Inflammatory macrophage treated with lipopolysaccharide for 4 hours (primary cell): ENCODE measurements around the gene APBB1.
"Not testable (repeated sequence)": the region's sequence is repeated elsewhere in the genome, so short reads cannot be mapped to it uniquely, and the experiment has no call there.

ENCODE experiments used
- DNase-seq: peaks from one replicate; pipeline ENCODE4 v3.0.0-alpha.2; 2020

Gene APBB1

DNA sequence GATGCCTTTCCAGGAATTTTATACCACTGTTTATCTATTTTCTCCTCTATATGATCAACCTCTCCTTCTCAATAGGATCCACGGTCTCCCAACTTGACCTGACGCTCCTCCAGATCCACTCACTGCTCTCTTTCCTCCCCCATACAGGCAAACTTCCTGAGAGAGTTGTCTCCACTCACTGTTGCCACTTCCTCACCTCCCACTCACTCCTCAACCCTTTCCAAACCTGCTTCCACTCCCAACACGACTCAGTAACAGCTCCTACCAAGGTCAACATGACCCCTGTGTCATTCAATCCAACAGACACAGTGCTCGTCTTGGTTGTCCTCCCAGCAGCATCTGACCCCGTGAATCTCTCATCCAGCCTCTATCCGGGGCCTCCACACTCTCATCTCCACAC, 3.1 kb downstream of the APBB1 start:
- DNase-seq, result peak; percentile 44

- peak; percentile 82 for DNase-seq
Measured at GRCh38 chr11:6414874-6415328, 4.0 kb downstream of the APBB1 start.

DNA sequence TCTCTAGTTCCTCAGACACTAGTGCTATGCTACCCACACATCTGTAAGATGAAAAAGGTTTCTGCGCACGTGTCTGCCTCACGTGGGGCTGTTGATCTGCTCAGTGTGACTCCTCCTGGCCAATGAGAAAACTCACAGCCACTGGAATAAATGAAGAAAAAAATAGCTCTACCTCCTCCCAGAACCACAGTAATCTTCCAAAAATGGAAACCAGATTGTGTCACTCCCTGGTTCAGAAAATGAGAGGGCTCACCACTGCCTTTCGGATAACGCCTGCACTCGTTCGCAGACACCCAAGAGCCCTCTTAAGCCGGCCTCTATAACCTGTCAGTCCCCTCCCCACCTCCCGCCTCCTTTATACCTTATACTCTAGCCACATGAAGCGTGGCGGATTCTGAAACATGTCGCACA, 5.1 kb downstream of the APBB1 start:
- DNase-seq, result no peak

GRCh38 chr11:6411594-6412031, 7.3 kb downstream of the APBB1 start:
- no peak for DNase-seq

DNA sequence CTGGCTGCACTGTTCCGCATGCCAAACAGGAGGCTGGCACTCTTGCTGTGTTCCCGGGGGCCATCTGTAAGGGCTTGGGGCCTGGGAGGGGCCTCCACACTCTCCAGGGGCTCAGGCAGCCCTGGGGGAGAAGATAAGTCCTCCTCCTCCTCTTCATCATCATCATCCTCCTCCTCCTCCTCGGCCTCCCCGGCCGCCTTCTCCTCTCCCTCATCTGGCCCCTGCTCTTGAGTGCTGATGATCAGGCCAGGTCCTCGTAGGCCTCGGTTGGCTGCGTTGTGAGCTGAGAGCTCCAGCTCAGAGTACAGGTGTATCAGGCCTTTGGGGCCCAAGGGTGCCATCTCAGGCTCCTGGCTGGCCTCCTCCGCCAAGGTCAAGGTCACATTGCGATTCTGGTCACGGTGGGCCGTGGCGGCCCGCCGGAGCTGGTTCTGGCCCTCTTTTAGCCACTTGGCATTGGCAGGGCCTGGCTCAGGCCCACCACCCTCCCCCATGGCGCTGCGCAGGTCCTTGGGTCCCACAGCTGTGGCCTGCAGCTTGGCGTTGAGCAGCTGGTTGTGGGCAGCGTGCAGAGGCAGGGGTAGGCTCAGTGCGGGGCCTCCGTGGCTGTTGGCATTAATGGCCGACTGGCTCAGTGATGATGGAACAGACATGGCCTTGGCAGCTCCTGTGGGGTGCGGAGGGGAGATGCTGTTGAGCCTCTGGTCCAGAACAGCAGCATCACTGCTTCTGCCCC, 8.0 kb downstream of the APBB1 start:
- no peak for DNase-seq

DNA sequence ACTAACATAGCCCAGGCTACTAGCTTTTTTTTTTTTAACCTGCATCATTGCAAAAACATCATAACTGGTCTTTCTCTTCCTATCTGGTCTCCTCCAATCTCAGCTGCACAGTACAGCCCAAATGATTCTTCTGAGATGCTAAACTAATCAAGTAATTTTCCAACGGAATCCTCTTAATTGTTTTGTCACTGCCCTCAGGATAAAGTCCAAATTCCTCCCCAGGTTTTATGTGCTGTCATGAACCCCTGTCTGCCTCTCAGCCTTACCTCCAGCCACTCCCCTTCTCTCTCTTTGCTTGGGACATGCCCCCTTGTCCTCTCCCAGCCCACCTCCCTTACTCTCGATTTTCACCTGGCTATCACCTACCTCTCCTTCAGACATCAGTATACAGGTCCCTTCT, 12.5 kb downstream of the APBB1 start:
- no peak for DNase-seq

GRCh38 chr11:6405846-6406245, 13.0 kb downstream of the APBB1 start:
- no peak for DNase-seq

DNA sequence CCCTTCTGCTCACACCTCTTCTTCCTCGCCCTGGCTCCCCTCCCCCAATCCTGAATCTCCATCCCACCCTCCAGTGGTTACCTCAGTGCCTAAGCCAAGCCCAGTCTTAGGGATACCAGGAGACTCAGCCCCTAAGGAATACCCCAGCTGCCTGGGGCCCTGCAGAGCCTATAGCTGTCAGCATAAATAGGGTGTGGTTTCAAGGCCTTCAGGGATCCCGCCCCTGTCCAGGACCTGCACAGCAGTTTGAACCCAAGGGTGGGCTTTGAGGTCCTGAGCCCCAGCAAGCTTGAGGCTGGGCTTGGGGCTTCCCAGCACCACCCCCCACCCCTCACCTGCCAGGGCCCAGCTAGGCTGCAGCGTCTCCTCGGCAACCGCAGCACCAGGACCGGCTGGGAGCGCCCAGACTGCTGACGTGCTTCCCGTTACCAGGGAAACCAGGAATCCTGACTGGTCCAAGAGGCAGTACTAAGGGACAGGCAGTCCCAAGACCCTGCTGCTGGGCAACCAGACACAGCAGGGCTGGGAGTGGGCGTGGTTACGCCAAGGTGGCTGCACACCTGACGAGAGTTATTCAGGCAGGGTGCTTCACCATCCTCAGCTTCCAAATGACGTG, 13.7 kb downstream of the APBB1 start:
- DNase-seq, result no peak

- no peak for DNase-seq
Measured at GRCh38 chr11:6404342-6405051, 14.4 kb downstream of the APBB1 start.

DNA sequence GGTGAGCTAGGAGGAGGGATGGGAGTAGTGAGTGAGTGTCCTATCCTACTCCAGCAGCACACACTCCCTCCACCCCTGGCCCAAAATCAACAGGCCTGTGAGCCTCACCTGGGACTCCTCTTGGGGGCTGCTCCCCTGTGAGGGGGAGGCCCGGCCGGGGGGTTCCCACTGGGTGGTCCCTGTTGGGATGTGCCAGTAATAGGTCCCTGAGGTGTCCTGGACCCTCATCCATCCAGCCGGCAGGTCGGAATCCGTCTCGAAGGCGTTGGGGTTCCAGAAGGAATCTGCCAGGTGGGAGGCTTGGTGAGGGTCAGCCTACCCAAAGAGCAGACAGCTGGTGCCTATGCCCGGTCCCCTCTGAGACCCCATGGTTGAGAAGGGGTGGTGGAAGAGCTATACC, 15.4 kb downstream of the APBB1 start:
- no peak for DNase-seq

DNA sequence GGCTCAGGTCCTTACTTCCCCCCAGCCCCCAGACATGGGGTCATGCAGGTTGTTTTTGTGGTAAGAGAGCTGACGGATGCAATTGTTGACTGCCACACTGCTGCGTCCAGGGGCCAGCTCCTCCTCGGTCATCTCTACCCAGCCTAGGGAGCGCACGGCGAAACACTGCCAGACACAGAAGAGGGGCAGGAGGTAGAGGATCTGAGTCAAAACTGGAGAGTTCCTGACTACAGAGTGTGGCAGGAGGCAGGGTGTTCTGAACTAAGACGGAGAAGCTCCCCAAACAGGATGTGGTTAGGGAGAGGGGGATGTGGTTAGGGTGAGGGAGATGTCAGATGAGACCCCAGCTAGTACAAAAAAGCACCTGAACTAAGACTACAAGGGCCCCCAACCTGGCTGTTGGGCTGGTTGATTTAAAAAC, 16.3 kb downstream of the APBB1 start:
- DNase-seq, result no peak

GRCh38 chr11:6402061-6402470, 16.8 kb downstream of the APBB1 start:
- DNase-seq, result no peak

GRCh38 chr11:6401464-6401863, 17.4 kb downstream of the APBB1 start:
- DNase-seq, result no peak

GRCh38 chr11:6400431-6401345, 18.2 kb downstream of the APBB1 start:
- DNase-seq, result no peak

GRCh38 chr11:6397636-6398035, 21.3 kb downstream of the APBB1 start:
- no peak for DNase-seq

DNA sequence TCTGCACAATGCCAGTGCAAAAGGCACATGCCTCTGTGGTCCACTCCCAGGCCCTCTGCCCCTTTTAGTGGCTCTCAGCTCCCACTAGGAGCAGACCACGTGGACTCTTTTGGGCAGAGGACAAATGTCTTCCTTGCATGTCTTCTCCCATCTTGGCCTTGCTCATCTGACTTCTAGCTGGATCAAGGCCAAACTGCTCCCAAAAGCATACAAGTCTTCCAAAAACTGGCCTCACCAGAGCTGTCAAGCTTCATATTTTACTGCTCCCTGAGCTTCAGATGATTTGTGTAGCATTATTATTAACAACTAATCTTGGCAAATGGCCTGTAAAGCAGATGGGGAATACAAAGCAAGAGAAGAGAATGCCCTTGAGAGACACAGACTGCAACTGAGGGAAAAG, 21.7 kb downstream of the APBB1 start:
- no peak for DNase-seq

DNA sequence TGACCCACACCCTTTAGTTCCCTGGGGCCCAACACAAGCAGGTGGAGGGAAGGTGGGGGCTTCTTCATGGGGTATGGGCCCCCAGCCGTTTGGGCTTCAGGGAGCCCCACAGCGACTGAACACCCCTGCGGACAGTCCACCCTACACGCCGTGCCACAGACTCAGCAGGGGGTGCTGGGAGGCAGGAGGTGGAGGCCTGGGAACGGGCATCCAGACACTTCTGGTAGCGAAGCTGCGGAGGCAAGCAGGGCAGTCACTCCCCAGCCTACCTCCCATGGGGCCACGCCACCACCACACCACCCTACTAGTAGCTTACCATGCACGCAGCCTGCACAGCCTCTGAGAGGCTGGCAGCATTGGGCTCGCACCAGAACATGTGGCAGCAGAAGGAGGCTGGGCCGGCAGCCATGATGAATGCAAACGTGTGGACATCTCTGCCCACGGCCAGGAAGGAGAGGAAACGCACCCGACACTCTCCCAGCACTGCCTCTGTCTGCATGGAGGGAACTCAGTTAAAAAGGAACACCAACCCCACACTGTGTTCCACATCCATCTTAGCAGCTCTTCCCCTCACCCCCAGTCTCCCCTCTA, 23.3 kb downstream of the APBB1 start:
- no peak for DNase-seq

DNA sequence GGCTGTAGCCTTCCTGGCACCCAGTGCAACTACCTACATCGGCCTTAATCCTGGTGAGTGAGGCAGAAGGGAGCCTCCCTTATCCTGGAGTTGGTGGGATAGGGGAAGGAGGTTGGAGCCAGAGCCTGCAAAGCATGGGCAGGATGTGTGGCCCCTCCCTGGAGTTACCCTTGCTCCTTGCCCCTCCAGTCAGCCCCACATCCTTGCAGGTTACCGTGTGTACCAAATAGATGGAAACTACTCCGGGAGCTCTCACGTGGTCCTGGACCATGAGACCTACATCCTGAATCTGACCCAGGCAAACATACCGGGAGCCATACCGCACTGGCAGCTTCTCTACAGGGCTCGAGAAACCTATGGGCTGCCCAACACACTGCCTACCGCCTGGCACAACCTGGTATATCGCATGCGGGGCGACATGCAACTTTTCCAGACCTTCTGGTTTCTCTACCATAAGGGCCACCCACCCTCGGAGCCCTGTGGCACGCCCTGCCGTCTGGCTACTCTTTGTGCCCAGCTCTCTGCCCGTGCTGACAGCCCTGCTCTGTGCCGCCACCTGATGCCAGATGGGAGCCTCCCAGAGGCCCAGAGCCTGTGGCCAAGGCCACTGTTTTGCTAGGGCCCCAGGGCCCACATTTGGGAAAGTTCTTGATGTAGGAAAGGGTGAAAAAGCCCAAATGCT, 24.8 kb downstream of the APBB1 start:
- DNase-seq, result no peak

DNA sequence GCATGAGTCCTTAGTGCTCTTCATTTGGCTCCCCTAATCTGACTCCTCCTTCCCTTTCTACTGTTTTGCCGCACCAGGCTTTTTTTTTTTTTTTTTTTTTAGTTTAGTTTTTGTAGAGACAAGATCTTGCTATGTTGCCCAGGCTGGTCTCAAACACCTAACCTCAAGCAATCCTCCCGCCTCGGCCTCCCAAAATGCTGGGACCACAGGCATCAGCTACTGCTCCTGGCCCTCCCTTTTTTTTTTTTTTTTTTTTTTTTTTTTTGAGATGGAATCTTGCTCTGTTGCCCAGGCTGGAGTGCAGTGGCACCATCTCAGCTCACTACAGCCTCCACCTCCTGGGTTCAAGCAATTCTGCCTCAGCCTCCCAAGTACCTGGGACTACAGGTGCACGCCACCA, 26.6 kb downstream of the APBB1 start:
- DNase-seq, result not testable (repeated sequence)

GRCh38 chr11:6391537-6392134, 27.3 kb downstream of the APBB1 start:
- DNase-seq, result no peak

GRCh38 chr11:6390718-6391469, 28.0 kb downstream of the APBB1 start:
- DNase-seq, result peak; percentile 17
